Measurements from ENCODE around the gene LGR6. TPM values are rescaled to one million over a fixed set of nuclear protein-coding genes. Genes with fewer than 3 reads are reported as not detected.

Gene LGR6
- total and polyA plus RNA-seq, 2 of the 4 experiments (the other 2 are of a cell fraction), result not detected

GRCh38 chr1:202162418-202163280, 30.9 kb upstream of the LGR6 start:
- no peak overlapping the region for H2BK15ac ChIP-seq (ENCODE audit: low read depth, low read length)
- ATAC-seq (ENCODE audit: low read depth), result no peak
- ChIA-PET POLR2A (ENCODE audit: unreplicated experiment) (no interaction called here), CTCF (interaction anchor here (0.6 to 1.0 kb wide), 2 partner anchors 8 to 466 kb away, joined by 3 to 5 read pairs; no protein-coding TSS in a partner anchor)
- H3K14ac ChIP-seq (replicated peaks; ENCODE audit: low read depth, low read length), result no peak overlapping the region
- H3K4me1 ChIP-seq (ENCODE audit: control insufficient read depth, insufficient read depth, low read length), result no peaks in the 10 kb centered on the region
- H3K4ac ChIP-seq (ENCODE audit: low read depth, low read length), result no peak overlapping the region
- no peak overlapping the region for H4K8ac ChIP-seq (ENCODE audit: low read depth in 2 of 2, low read length in 2 of 2)
- peaks cover 35% of the 10 kb centered on the region for H3K27me3 ChIP-seq (ENCODE audit: control insufficient read depth, insufficient read depth, low read length)
- H4K91ac ChIP-seq (ENCODE audit: insufficient read depth, low read depth, low read length), result no peak overlapping the region
- H3K9me1 ChIP-seq (ENCODE audit: insufficient read depth, low read length), result no peaks in the 10 kb centered on the region
- TF ChIP-seq MAZ (IDR thresholded peaks at IDR 0.05; ENCODE audit: borderline replicate concordance, low read depth, low read length), result no peak
- no peak for TF ChIP-seq MAFK (IDR thresholded peaks at IDR 0.05; ENCODE audit: low read depth, low read length)
- TF ChIP-seq USF2 (IDR thresholded peaks at IDR 0.05; ENCODE audit: low read depth, low read length), result no peak
- TF ChIP-seq CTCF (conservative IDR thresholded peaks at IDR 0.05; ENCODE audit: low read depth, low read length), result no peak
- no peak for TF ChIP-seq NFE2L2 (IDR thresholded peaks at IDR 0.05; ENCODE audit: low read depth, low read length)
- TF ChIP-seq ELK1 (IDR thresholded peaks at IDR 0.05; ENCODE audit: borderline replicate concordance, low read depth, low read length), result no peak
- no peak for TF ChIP-seq MXI1 (IDR thresholded peaks at IDR 0.05; ENCODE audit: borderline replicate concordance, low read depth, low read length)
- TF ChIP-seq CEBPB (IDR thresholded peaks at IDR 0.05; ENCODE audit: low read depth, low read length), result no peak
- TF ChIP-seq SMC3 (IDR thresholded peaks at IDR 0.05; ENCODE audit: low read depth, low read length), result no peak
- no peak for TF ChIP-seq CHD1 (IDR thresholded peaks at IDR 0.05; ENCODE audit: low read depth, low read length)
- no peak for TF ChIP-seq POLR2A (IDR thresholded peaks at IDR 0.05; ENCODE audit: low read depth, low read length)
- TF ChIP-seq RCOR1 (IDR thresholded peaks at IDR 0.05; ENCODE audit: insufficient replicate concordance, low read length), result no peak
- no peak for TF ChIP-seq RAD21 (IDR thresholded peaks at IDR 0.05; ENCODE audit: low read length)
- no peak for TF ChIP-seq FOS (IDR thresholded peaks at IDR 0.05; ENCODE audit: low read depth, low read length)
- dilution Hi-C loops (cut with HindIII; ENCODE audit: low sequenced_read_pairs, unreplicated experiment) (no loop called here), in situ Hi-C loops (cut with MboI; ENCODE audit: low sequenced_read_pairs) (no loop called here), intact Hi-C loops (cut with micrococcal nuclease) (loop anchor here (10.0 kb wide), 1 partner anchor 888 kb away; no protein-coding TSS in a partner anchor)
- H2AK9ac ChIP-seq (replicated peaks; ENCODE audit: low read depth, low read length, poor library complexity), result no peak overlapping the region
- H3K27ac ChIP-seq (ENCODE audit: insufficient read depth, low read length), result no peak overlapping the region
- H4K20me1 ChIP-seq (ENCODE audit: insufficient read depth, low read length), result no peaks in the 10 kb centered on the region
- no peak overlapping the region for H3K4me2 ChIP-seq (ENCODE audit: low read depth, low read length)
- H3K79me1 ChIP-seq (ENCODE audit: low read depth in 1 of 2, low read length in 2 of 2), result no peaks in the 10 kb centered on the region
- H2BK120ac ChIP-seq (ENCODE audit: low read depth, low read length), result no peak overlapping the region
- H3K9ac ChIP-seq (ENCODE audit: low read depth, low read length), result no peak overlapping the region
- H2AFZ ChIP-seq (replicated peaks; ENCODE audit: low read length, poor library complexity), result no peak overlapping the region
- no peak overlapping the region for H3K18ac ChIP-seq (ENCODE audit: low read depth, low read length)
- no peaks in the 10 kb centered on the region for H3K9me3 ChIP-seq (ENCODE audit: control insufficient read depth, insufficient read depth, low read length)
- no peaks in the 10 kb centered on the region for H3K36me3 ChIP-seq (ENCODE audit: control insufficient read depth, insufficient read depth, low read length)
- no peak overlapping the region for H2AK5ac ChIP-seq (ENCODE audit: low read depth, low read length)
- H4K5ac ChIP-seq (ENCODE audit: low read depth, low read length), result no peak overlapping the region
- H2BK5ac ChIP-seq (ENCODE audit: low read depth, low read length, poor library complexity, severe bottlenecking), result no peak overlapping the region
- no peak overlapping the region for H3K56ac ChIP-seq (ENCODE audit: extremely low read depth, insufficient read depth, low read length)
- no peak for DNase-seq
- no TSS peak for BruUV-seq (replicated peaks)
- H3K23ac ChIP-seq (ENCODE audit: low read depth, low read length), result no peak overlapping the region
- WGBS, 2 experiments (ENCODE audit: extremely low coverage in 2 of 2, insufficient read length in 1 of 2), result 40% methylated on average over 1 of the region's 15 CpGs; no CpG with 5 or more reads in 1 of the 2 experiments
- H2BK20ac ChIP-seq (ENCODE audit: low read depth, low read length), result no peak overlapping the region
- no peak overlapping the region for H3K4me3 ChIP-seq (ENCODE audit: insufficient read depth, low read depth, low read length)
